CD4-positive, alpha-beta T cell treated with Interleukin-6 at 100 ng/mL for 8 hours (primary cell): Measurements from ENCODE around the gene HIPK1.
"Not testable (repeated sequence)": the region's sequence is repeated elsewhere in the genome, so short reads cannot be mapped to it uniquely, and the experiment has no call there.

Experiments used
- DNase-seq: peaks from one replicate; pipeline ENCODE4 v3.0.0-alpha.2; 2020; ENCODE audit warnings: mixed read lengths, low spot score

Gene HIPK1

GRCh38 chr1:113945329-113945728, 16.2 kb downstream of the HIPK1 start:
- no peak for DNase-seq

GRCh38 chr1:113946112-113946511, 17.0 kb downstream of the HIPK1 start:
- DNase-seq: no peak

- no peak for DNase-seq
Measured at GRCh38 chr1:113946678-113947387, 17.7 kb downstream of the HIPK1 start.

- DNase-seq: peak; percentile 15
Measured at GRCh38 chr1:113947388-113948107, 18.4 kb downstream of the HIPK1 start.

- not testable (repeated sequence) for DNase-seq
Measured at GRCh38 chr1:113948151-113948550, 19.0 kb downstream of the HIPK1 start.

GRCh38 chr1:113949007-113949406, 19.9 kb downstream of the HIPK1 start:
- no peak for DNase-seq

- DNase-seq: no peak
Measured at GRCh38 chr1:113950908-113951307, 21.8 kb downstream of the HIPK1 start.

- DNase-seq: no peak
Measured at GRCh38 chr1:113951719-113952118, 22.6 kb downstream of the HIPK1 start.

GRCh38 chr1:113957984-113958383, 28.9 kb downstream of the HIPK1 start:
- DNase-seq: no peak

GRCh38 chr1:113958691-113959090, 29.6 kb downstream of the HIPK1 start:
- no peak for DNase-seq

GRCh38 chr1:113963281-113963906, 34.3 kb downstream of the HIPK1 start:
- no peak for DNase-seq

- DNase-seq: no peak
Measured at GRCh38 chr1:113965703-113966412, 36.7 kb downstream of the HIPK1 start.

- DNase-seq: no peak
Measured at GRCh38 chr1:113972954-113973353, 43.8 kb downstream of the HIPK1 start.

- no peak for DNase-seq
Measured at GRCh38 chr1:113975211-113975895, 46.2 kb downstream of the HIPK1 start.

- DNase-seq: no peak
Measured at GRCh38 chr1:113976609-113977278, 47.6 kb downstream of the HIPK1 start.

- no peak for DNase-seq
Measured at GRCh38 chr1:113977906-113978305, 48.8 kb downstream of the HIPK1 start.

- peak; percentile 28 for DNase-seq
Measured at GRCh38 chr1:113978863-113979702, 50.0 kb downstream of the HIPK1 start, which contains the start of gene OLFML3. TSS of gene OLFML3 (plus strand) at chr1:113979474. CDS start at chr1:113979517, 43 bp downstream.

GRCh38 chr1:113980110-113980509, 51.0 kb downstream of the HIPK1 start:
- no peak for DNase-seq

- no peak for DNase-seq
Measured at GRCh38 chr1:113981962-113982931, 53.1 kb downstream of the HIPK1 start.
